SIG-M5 (cell line): Measurements from ENCODE around the gene EDIL3.
"Not testable (repeated sequence)": the region's sequence is repeated elsewhere in the genome, so short reads cannot be mapped to it uniquely, and the experiment has no call there.

ENCODE experiments used
- DNase-seq: peaks from one replicate; lab custom pipeline; 2025; lab: John Stamatoyannopoulos, UW

Gene EDIL3

DNA sequence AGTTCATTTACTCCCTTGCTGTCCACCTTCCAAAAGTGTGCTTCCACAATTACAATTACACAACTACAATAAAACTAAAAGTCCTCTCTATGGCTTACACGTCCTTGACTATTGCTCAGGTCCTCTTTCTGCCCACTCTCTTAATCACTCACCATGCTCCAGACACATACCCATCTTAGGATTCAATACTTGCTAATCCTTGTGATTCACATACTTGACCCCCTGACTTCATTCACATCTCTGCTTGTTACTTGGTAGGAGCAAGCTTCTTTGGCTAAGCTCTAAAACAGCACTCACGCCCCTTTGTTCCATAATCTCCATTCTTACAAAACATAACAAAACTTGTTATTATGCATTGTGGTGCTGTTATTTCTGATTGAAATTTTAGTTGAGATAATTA lies 215.8 kb downstream of the EDIL3 start:
- no peak for DNase-seq

DNA sequence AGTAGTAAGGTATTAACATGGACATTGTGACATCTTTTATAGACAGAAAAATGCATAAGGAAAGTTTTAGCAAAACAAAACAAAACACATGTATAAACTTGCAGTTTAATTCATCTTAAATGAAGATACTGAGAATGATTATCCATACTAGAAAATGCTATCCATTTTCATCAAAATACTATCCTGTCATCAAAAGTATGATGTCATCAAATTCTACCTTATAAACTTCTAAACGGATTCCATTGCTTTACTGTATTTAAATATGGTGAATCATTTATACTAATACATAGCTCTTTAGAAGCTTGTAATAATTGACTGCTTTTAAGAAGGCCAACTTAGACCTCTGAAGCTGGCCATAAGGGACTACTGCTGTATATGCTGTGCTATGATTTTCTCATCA lies 221.0 kb downstream of the EDIL3 start:
- DNase-seq: no peak

DNA sequence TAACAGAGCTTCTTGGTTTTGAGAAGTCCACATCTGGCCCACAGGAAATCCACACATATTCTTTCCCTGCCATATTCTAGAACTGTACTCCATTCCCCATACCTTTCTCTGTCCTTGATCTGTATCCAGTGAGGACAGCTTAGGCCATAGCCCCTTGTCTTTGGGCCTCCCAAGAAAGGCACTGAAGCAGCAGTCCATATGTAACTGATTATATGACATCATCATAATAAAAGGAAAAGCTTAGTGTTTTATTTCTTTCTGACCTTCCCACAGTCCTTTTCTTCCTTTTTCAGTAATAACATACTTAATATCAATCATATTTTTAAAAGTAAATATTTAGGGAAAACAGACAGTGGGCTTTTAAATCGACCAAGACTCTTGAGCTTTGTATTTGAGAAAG lies 222.0 kb downstream of the EDIL3 start:
- no peak for DNase-seq

DNA sequence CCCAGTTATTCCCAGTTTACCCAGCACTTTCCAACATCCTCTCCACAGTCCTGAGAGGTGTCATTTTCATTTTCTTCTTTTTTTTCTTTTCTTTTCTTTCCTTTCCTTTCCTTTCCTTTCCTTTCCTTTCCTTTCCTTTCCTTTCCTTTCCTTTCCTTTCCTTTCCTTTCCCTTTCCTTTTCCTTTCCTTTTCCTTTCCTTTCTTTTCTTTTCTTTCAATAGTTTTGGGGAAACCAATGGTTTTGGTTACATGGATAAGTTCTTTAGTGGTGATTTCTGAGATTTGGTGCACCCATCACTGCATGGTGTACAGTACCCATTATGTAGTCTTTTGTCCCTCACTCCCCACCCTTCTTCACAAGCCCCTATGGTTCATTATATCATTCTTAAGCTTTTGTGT lies 224.0 kb downstream of the EDIL3 start:
- DNase-seq: not testable (repeated sequence)

DNA sequence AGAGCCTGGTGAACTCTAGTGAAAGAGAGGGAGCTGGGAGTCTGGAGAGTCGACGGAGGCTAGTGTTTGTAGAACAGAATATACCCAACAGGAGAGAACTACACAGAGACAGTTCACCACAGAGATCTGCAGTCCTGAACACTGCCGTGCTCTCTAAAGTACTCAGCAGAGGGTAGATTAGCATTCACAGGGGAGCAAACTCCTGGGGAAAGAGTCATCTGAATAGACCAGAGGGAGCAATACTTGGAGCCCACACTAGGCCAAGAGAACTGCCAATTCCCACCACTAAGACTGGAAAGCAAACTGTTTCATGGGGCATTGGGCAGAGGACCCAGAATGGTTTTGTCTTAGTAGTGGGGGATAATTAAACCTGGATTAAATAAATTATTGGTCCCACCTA lies 235.6 kb downstream of the EDIL3 start:
- DNase-seq: no peak

GRCh38 chr5:84148651-84149050 lies 236.0 kb downstream of the EDIL3 start:
- DNase-seq: no peak

DNA sequence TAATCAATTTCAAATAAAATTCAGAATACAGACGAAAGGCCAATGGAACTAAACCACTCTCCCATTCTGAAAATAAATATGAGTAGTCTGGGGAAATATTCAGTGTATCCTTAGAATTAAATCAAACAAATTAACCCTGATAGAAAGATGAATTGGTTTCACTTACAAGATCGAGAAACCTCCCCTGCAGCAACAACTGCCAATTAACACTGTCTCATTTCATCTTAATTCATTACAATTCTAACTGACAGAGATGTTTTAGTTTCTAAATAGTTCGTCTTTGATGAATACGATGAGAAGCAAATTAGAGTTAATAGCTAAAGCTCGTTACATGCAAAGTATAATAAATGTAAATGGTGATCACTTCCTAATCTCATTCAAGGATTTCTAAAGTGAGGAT lies 247.1 kb downstream of the EDIL3 start:
- no peak for DNase-seq

GRCh38 chr5:84131372-84131771 lies 253.3 kb downstream of the EDIL3 start:
- no peak for DNase-seq

GRCh38 chr5:84130006-84130580 lies 254.6 kb downstream of the EDIL3 start:
- no peak for DNase-seq

- no peak for DNase-seq
These were observed 259.5 kb downstream of the EDIL3 start for GRCh38 chr5:84125216-84125615.

DNA sequence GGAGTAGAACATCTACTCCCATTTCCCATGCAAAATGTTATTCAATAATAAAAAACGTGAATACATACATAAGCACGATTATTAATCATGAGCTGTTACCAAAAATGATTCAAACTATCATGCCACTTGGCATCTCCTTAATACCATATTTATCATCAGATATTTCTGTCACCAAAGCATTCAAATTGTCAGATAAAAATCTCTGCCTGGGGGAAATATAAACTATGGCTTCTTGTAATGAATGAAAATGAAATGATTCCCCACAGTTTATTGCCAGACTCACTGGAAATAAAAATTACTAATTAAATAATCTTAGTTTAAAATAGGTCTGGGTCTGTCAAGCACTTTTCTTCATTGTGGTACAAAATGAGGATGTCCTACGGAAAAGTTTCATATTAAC lies 265.4 kb downstream of the EDIL3 start:
- DNase-seq: no peak

- DNase-seq: no peak
These were observed 266.1 kb downstream of the EDIL3 start for GRCh38 chr5:84118551-84118950.

DNA sequence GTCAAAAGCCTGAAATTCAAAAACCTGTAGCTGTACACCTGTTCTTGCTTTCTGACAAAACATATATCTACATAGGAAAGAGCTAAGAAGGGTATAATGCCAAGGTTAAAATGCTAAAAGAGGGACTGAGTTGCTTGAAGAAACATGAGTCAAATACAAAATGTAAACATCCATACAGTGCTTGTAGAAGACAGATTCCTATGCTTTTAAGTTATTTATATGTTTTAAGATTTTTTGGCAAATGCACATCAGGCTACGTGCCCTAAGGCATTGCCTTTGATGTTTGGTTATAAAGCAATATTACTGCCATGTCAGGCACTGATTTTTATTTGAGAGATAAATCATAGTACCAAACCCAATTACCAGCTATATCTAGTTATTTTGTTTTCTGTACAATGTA lies 269.0 kb downstream of the EDIL3 start:
- DNase-seq: no peak

DNA sequence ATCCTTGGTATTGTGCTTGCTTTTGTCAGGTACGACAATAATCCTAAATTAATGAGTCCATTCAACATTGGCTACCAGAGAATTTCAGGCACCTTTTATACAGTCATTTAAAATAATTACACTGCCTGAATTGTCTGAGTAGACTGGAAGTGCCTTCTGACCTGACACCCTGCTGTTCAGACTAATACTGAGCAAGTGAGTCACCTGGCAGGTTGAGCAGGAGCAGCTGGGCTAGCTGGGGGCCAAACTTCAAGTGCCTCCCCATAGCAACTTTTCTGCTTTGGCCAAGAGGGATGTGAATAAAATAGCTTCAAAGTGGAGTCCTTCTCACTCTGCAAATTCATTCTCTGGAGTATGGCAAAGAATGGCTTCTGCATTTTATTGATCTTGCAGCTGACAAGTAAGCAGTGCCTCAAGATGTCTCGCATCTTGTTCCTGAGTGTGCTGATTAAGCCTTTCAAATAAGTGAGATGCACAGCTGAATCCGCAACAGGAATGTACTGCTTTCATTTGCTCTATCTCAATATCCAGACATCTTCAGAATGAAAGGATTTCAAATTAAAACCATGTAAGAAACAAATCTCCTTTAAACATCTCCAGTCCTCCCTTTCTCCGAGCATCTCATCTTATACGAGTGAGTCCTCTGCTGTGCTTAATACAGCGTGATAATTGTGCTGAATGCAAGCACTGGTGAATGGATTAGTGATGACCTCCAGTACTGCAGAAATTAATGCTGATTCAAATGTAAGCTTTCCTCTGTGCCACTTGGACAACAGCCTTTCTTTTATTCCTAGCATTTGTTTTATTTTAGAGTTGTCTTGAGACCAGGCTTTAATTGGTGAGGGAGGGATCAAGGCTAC lies 271.2 kb downstream of the EDIL3 start:
- DNase-seq: no peak

- no peak for DNase-seq
These were observed 291.9 kb downstream of the EDIL3 start for GRCh38 chr5:84092738-84093137.

DNA sequence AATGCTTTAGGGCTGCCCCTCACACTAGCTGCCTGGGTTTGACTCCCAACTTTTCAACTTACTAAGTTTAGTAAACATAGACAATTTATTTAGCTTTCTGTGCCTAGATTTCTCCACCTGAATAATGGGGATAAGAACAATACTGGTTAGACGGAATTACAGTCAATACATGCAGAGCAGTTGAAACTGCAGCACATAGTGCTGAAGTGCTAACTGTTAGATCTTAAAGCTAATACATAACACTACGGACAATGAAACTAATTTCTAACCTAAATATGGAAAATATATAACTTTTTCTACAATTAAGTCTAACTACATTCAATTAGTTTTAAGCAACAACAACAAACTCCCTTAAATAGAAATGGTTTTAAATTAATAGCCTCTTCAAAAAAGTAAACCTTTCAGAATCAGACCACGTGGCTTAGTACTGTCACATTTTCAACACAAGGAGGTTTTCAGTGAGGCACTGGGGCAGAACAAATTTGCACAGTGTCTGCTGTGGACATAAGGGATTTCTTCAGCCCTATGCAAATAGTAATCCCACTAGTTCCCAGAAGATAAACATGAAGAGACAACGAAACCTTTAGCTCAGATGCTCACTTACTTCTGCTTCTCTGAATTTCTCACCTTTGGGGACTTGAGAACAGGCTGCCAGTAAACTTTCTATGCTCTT lies 293.4 kb downstream of the EDIL3 start:
- no peak for DNase-seq

GRCh38 chr5:84088996-84089395 lies 295.7 kb downstream of the EDIL3 start:
- no peak for DNase-seq

- no peak for DNase-seq
These were observed 298.2 kb downstream of the EDIL3 start for GRCh38 chr5:84086511-84086910.

- no peak for DNase-seq
These were observed 299.2 kb downstream of the EDIL3 start for GRCh38 chr5:84085387-84086041.

GRCh38 chr5:84080908-84081307 lies 303.8 kb downstream of the EDIL3 start:
- DNase-seq: no peak

GRCh38 chr5:84072339-84072738 lies 312.3 kb downstream of the EDIL3 start:
- DNase-seq: no peak

DNA sequence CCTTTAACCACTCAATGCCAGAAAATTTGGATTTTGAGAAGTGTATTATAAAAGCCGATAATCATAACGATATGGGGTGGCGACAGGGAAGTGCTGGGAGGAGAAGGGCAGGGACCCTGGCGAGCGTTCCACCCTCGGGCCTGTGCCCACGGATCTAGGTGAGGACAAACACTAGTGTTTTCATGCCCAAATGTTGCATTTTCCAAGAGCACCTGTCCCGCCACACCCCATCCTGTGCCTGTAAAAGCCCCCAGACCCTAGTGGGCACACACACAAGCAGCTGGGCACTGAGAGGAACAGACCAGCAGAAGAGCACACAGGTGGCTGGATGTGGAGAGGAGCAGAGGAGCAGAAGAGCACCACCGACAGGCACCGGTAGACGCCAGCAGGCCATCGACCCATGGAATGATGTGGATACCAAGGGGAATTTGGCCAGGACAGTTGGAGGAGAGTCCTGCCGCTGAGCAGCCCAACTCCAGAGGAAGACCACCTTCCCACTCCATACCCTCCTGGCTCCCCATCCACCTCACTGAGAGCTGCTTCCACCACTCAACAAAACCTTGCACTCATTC lies 315.0 kb downstream of the EDIL3 start:
- DNase-seq: no peak
